GM18868 (cell line): Measurements from ENCODE around the gene PHETA1.
"Not testable (repeated sequence)": the region's sequence is repeated elsewhere in the genome, so short reads cannot be mapped to it uniquely, and the experiment has no call there.

Experiments
- ATAC-seq: cut with Tn5 transposase; IDR thresholded peaks from one replicate; pipeline ENCODE4 v1.9.1; 2021; ENCODE audit warnings: mild to moderate bottlenecking, moderate library complexity; ENCODE audit not compliant: unreplicated experiment

The PHETA1 gene

DNA sequence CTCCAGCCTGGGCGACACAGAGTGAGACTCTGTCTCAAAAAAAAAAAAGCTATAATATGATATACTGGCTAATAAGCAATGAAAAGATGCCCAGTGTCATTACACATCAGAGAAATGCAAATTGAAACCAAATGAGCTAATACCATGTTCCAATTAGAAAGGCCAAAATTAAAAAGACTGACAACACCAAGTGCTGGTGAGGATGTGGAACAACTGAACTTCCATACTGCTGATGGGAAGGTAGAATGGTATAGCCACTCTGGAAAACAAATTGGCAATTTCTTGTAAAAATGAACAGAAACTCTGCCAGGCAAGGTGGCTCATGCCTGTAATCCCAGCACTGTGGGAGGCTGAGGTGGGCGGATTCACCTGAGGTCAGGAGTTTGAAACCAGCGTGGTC is 8.5 kb upstream of the PHETA1 start:
- no peak for ATAC-seq

DNA sequence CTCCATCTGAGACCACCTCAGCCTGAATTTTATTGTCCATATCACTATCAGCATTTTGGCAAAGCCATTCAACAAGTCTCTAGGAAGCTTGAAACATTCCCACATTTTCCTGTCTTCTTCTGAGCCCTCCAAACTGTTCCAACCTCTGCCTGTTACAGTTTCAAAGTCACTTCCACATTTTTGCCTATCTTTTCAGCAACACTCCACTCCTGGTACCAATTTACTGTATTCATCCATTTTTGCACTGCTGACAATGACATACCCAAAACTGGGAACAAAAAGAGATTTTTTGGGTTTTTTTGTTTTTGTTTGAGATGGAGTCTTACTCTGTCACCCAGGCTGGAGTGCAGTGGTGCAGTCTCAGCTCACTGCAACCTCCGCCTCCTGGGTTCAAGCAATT is 4.3 kb upstream of the PHETA1 start:
- ATAC-seq: not testable (repeated sequence)

DNA sequence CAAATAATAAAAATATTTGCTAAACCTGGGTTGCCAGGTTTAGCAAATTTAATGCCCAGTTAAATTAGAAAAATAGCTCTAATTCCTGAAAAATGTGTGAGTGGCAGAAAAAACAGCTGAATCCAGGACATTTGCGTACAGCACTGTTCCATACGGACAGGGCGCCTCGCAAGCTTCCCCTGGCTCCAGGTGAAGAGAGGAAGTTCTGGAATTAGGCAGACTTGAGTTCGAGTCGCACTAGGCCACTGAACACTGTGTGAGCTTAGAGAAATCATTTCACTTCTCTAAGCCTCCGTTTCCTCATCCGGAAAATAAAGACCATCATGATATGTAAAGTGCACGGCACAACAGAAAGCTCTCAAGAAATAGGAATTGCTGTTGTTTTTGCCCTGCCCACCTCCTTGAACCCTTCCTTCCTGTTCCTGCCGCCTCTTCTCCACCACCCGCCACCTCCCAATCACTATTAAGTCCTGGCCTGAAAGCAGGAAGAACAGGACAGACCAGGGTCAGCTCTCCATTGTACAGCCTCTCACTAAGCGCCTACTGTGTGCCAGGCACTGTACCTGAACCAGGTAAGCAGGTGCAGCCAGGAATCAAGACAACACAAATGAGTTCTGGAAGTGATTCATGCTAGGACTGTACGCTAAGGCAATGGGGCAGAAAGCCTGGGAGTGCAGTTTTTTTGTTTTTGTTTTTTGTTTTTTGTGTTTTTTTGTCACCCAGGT is 763 bp upstream of the PHETA1 start:
- no peak for ATAC-seq

DNA sequence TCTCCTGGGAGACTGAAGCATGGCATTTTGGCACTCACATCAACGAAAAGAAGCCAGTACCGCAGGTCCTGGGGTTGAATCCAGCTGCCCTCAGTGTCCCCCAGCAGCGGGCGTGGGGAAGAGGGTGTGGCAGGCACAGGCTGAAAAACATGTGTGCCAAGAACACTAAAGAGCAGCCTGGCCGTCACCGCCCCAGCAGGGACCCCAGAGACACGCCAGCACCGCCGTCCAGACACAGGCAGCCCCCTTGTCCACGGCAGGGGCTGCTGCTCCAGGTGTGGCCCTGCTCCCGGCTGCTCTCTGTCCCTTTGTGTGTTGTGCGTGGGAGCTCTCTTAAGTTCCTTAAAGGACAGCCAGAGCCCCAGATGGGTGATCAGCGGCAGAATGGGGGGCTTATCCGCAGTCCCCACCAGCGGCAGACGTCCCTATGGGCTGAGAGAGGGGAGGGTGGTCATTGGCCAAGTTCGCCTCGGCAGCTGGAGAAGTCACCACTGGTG is 556 bp downstream of the PHETA1 start:
- no peak for ATAC-seq

DNA sequence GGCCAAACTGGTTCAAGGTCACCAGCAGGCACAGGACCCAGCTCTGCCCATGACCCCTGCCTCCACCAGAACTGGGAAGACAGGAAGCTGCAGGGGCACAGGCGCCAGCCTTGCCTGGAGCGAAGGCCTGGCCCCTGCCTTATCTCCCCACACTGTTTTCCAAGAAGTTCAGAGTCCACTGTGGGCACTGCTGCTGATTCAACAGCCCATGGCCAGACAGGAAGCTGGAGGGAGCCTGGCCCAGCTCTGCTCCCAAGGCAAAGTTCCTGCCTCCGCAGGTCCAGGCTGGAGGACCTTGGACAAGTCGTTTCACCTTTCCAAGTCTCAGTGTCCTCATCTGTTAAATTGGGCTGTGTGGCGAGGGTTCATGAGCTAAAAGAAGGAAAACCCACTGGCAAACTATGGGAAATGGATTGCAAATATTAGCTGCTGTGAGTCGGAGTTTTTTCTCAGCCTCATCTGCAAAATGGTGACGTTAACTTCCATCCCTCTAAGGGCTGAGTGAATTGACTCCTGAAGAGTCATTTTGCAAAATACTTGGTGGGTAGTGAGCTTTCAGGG is 1.2 kb downstream of the PHETA1 start:
- ATAC-seq: no peak

DNA sequence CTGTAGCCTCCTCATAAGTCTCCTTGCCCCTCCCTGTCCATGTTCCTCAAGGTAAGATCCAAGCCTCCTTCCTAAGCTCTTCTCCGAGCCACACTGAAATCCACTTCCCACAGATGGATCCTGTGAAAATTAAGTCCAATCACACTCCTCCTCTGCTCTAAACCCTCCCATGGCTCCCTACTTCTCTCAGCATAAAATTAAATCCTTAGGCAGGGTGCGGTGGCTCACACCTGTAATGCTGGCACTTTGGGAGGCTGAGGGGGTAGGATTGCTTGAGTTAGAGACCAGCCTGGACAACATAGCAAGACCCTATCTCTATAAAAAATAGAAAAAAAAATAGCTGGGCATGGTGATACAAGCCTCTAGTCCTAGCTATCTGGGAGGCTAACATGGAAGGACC is 2.3 kb downstream of the PHETA1 start:
- ATAC-seq: no peak

DNA sequence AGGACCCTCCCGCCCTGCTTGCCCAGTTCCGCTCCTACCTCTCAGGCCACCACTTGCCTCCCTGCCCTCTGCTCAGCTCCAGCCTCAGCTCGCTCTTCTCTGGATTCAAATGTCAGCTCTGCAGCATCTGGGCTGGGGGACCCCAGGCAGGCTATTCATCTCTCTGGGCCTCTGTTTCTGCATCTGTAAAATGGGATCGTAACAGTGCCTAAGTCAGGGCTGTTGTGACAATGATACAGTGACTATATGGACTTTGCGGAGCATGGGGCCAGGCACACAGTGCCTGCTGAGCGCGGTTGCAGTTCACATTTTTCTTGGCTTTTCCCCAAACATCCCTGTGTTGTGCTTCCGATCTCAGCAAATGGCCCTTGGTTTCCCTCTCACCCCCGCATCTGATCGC is 2.8 kb downstream of the PHETA1 start:
- ATAC-seq: no peak

DNA sequence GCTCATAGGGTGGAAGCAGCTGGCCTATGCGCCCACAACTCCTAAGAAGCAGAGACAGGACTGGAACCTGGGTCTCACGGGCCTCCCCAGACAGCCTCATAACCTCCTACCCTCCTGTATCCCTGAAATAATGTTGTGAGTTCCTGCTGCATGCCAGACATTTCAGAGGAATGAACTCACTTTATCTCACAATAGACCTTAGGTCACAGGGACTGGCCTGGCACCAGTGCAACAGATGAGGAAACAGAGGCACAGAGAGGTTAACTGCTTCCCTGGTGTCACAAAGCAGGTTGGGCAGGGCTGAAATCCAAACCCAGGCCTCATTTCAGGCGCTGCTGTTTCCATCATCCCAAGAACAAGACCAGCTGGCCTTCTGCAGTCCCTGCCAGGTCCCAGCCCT is 5.3 kb downstream of the PHETA1 start:
- no peak for ATAC-seq

DNA sequence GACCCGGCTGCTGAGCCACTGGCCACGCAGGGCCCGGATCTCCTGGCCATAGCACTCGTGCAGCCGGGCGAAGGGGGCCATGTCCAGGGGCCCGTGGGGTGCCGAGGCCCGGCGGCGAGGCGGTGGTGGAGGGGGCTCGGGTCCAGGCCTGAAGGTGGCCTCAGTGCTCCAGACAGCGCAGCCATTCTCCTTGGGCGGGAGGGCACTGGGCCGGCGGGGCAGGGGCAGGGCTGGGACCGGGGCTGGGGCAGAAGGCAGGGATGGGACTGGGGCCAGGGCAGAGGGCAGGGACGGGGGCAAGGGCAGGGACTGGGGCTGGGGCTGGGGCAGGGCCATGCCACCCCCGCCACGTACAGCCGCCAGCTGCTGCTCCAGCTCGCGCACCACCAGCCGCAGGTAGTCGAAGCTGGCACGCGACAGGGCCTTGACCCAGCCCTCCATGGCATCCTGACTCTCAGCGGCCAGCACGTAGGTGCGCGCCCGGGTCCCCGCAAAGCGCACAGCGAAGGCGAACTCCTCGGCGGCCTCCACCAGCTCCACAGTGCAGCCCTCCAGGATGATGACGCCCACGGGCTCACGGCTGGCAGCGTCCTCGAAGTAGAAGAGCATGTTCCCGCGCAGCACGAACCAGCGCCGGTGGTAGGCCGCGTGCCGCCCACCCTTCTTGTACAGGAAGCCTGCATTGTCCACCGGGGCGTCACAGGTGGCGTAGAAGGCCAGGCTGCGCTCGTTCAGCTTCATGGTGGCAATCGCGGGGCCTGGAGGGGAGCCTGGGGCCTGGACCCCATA is 6.0 kb downstream of the PHETA1 start:
- no peak for ATAC-seq

DNA sequence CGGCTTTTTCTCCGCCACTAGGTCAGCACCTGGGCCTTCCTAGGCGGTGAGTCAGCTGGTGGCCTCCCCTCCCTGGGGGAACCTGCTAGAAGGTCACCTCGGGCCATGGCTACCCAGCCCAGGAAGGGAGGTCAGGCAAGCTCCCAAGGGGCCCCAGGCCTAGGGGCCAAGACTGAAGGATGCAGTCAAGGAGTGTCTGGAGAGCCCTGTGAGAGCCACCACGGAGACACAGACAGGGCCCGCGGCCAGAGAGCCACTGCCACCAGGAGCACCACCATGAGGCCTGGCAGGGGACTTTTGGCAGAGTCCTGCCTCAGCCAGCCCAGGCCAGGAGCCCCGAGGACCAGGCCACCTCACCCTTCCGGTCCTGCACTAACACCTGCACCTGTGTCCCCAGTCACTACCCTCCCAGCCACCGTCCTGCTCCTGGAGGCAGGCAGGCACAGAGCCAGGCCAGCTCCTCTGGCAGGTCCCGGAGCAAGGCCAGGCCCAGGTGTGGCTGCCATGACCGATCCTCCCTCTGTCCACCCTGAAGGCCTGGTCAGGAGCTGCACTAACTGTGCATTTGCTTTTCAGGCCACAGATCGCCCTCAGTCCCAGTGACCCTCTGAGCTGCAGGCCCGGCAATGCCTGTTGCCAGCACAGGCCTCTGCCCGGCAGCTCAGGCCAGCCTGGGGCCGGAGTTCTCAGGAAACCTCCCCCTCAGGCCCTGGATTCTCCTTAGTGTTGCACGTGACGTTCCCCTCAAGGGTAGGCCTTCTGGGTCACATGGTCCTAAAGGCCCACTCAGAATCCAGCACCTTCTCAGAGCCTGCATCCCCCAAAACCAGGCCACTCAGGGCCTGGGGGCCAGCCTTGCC is 6.9 kb downstream of the PHETA1 start:
- no peak for ATAC-seq

DNA sequence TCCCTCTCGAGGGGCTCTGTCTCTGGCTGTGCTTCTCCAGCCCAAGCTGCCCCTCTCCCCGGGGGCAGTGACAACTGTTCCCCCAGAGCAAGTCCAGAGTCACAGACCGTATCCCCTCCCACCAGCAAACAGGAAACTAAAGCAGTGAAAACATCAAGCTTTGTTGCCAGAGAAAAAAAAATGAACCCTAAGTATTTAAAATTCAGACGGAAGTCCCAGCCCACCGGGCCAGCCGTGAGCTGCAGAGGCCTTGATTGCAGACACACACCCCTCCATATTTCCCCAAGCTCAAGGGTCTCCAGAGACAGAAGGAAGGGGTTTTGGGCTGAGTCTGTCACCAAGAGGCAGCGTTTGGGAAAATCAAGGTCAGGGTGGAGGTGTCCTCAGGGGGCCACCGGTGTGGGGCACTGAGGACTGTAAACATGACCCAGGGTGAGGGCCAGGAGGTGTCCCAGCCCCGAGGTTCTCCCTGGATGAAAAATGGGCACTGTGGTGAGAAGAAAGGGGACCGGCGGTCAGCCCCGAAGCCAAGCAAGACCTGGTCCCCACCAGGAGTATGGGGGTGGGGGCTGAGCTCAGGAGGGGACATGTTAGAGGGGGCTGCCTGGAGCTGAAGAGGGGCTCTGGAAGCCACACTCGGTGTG is 7.7 kb downstream of the PHETA1 start:
- ATAC-seq: no peak

DNA sequence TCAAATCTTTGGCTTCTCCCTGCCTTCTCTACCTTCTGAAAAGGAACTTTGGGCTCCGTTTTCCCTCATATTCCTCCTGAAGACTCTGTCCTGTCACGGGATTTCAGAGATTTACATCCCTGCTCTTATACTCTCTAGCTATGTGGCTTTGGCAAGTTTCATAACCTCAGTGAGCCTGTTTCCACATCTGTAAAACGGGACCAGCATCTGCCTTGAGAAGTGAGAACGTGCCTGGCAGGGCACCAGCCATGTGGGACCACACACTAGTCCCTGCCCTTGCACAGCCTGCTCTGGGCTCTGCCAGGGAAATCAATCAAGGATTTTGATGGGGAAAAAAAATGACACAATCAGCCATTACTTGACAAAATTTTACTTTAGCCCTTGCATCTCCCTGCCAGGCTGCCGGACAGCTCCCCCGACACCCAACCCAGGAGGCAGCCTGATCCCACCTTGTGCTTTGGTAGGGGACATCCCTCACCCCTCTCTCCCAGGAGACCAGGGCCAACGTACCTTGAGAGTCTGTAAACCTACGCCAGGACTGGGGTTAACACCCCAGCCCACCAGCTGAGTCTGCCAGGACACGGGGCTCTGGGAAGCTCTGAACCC is 8.5 kb downstream of the PHETA1 start:
- no peak for ATAC-seq

DNA sequence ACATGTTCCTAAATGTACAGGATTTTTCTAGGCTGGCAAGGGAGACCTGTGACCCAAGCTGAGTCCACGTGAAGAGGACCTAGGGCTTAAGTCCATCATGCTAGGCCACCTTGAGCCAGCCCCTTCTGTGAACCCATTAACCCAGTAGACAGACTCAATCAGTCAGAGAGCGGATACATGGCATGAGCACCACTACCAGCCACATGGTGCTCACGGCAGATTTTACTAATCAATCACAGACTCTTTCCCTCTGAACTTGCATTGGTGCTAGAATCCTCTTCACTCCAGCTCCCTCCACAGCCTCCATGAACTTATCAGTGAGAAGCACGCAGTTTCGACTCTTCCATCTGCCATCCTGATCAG is 9.0 kb downstream of the PHETA1 start:
- ATAC-seq: no peak

DNA sequence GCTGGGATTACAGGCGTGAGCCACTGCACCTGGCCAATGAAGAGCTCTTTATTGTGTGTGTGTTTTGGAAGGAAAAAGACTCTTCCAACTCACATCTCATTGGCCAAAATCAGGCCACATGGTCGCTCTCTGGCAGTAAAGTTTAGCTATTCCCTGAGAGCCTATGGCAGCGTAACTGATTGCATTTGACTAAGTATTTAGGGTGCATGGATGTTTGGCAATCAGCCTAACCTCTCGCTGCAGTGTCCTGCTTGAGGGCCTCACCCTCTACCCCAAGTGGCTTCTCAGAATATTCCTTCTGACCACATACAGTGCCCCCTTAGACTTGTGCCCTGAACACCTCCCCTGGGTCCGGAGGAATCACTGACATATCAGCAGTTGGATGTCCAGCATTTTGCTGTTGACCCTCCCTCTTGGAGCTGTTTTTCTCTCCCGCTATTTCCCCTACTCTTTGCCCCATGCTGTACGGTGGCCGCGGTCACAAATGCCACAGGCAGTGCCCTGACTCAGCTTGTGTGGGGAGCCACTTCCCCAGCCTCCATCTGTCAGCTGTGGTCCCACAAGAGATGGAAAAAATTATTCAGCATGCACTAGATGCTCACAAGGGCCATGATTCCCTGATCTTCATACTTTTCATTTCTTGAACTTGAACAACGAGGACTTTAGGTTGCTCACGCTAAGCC is 9.5 kb downstream of the PHETA1 start:
- ATAC-seq: no peak

DNA sequence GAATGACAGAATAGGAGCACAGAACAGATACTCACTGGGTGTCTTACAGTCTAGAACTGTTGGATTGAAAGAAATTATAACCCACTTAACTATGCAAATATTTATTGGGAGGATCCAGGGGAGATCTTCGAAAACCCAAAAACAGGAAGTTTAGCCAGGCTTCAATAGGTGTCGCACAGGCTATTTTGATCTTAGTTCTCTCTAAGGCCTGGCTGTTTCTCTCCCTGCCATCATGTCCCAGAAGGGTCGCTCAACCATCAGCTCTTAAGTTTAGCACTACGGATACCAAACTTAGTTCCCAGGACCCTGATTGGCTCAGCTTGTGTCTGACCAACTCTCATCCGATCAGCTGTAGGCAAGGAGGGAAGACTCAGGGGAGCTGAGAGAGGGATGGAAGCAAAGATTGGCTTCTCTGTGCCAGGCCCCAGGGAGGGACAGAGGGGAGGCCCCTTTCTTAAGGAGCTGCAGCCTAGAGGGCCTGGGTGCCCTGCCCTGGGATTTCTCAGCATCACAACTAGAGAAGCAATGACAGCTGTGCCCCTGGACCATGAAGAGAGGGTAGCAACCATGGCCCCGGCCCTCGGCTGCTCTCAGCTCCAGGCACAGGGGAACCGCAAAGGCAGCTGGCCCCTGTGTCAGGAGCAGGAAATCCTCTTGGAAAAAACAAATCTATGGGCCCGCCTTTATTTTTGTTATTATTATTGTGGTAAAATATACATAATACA is 13.5 kb downstream of the PHETA1 start:
- no peak for ATAC-seq

DNA sequence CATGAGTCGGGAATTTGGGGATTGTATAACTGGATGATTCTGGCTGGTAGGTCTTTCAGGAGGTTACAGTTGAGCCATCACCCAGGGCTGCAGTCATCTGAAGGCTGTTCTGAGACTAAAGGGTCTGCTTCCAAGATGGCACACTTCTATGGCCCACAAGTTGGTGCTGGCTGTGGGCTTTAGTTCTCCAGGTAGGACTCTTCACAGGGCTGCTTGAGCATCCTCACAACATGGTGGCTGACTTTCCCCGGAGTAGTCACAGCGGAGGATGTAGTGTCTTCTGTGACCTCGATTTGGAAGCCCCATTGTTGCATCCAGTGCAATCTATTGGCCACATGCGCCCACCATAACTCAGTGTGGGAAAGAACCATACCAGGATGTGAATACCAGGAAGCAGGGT is 14.4 kb downstream of the PHETA1 start:
- ATAC-seq: no peak

DNA sequence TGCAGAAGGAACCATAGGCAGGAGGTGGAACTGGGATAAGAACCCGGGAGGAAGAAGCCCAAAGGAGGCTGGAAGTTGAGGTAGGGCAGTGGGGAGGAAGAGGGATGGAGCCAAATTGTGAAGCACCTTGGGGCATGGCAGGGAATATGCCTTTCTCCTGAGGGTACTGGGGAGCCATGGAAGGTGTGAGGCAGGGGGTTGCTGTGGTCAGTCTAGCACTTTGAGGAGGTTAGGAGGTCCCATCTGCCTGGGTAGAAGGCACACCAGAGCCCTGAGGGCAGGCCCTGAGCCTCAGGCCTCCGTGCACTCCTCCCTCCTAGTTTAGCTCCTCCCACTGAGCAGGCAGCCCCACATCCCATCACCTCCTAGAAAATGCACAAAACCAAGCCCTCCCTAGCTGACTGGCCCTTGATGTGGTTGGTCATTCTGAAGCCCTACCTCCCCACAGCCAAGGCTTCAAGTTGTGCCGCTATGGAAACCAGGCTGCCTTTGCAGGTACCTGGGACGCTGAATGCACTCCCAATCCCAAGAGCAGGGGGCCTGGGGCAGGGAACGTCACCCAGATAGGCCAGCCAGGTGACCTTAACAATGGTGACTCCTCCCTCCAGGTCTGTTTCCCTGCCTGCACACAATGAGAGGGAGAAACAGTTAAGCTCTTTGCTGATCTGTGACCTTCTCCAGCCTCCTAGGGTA is 15.1 kb downstream of the PHETA1 start:
- no peak for ATAC-seq

DNA sequence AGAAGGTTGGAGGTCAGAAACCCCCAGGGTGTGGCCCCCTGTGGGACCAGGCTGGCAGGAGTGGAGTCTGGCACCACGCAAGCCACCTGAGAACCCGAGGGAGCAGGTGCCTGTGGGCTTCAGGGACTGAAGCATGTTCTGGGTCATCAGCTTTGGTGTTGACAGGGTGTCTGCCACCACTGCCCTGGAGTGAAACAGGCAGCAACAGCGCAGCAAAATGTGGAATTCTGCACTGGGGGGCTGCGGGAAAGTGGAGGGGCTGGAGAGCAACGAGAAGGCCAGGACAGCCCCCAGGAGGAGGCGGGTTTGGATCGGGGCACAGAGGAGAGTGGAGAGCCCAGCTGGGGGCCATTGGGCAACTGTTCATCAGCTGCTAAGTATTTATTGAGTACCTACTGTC is 15.9 kb downstream of the PHETA1 start:
- ATAC-seq: no peak
